HG03159 (cell line): ENCODE data around the gene CNKSR1.

Experiments used
- ATAC-seq: cut with Tn5 transposase; IDR thresholded peaks from one replicate; pipeline ENCODE4 v1.9.1; 2021; ENCODE audit warnings: mild to moderate bottlenecking, moderate library complexity; ENCODE audit not compliant: unreplicated experiment

CNKSR1 gene

GRCh38 chr1:26177182-26177684 is at the start of gene CNKSR1:
Gene CNKSR1, plus strand, starts transcription at chr1:26177491. Its CDS starts 57 bp downstream, at chr1:26177548.
- no peak for ATAC-seq

DNA sequence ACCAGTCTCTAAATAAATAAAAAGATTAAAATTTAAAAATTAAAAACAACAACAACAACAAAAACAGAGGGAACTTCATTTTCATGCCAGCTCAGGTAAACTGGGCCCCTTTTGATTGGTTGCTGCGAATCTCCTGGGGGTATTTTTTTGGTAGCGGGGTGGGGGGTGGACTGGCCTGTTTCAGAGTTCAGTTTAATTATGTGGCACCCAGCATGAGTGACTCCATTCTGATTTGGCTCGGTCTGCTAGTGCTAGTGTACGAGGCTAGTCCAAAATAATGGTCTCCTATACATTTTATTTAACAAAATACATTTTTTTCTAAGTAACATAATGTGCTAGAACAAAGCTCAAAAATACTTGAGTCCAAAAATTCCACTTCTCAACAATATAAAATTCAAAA is 47.5 kb upstream of the CNKSR1 start:
- no peak for ATAC-seq

DNA sequence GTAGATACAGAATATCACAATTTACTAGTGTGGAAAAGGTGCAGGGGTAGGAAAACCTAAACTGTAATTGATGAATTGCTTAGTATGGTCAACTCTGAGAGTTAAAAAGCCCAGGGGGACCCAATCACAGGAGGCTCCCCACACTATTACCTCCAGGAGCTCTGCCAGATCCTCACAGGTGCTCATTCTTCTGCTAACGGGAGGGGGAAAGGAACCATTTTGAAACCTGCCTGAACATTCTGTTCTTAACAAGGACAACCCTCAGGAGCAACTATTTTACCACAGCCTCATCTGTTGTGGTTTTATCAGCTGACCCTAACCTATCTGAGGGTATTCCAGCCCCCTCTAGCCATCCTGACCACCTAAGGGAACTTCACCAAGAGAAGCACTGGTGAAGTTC is 46.6 kb upstream of the CNKSR1 start:
- ATAC-seq = no peak

DNA sequence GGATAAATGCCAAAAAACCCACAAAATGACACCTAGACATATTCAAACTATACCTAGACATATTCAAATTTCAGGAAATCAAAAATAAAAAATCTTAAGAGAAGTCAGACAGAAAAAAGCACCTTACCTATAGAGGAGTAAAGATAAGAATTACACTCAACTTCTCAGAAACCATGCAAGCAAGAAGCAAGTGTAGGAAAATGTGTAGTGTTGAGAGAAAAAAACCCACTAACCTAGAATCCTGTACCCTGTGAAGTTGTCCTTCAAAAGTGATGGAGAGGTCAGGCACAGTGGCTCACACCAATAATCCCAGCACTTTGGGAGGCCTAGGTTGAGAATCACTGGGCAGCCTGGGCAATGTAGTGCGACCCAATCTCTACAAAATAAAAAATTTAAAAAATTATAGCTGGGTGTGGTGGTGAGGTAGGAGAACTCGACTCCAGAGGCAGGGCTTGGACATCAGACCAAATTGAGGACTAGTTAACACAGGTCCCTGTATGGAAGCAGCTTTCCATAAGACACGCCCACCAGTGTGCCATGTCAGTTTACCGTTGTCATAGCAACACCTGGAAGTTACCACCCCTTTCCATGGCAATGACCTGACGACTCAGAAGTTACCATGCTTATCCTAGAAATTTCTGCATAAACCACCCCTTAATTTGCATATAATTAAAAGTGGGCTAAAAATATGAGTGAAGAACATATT is 45.0 kb upstream of the CNKSR1 start:
- ATAC-seq = no peak

GRCh38 chr1:26132834-26133167 is 44.5 kb upstream of the CNKSR1 start:
- no peak for ATAC-seq

GRCh38 chr1:26134466-26134865 is 42.8 kb upstream of the CNKSR1 start:
- ATAC-seq = no peak

GRCh38 chr1:26138974-26139558 is 38.2 kb upstream of the CNKSR1 start:
- ATAC-seq = no peak

DNA sequence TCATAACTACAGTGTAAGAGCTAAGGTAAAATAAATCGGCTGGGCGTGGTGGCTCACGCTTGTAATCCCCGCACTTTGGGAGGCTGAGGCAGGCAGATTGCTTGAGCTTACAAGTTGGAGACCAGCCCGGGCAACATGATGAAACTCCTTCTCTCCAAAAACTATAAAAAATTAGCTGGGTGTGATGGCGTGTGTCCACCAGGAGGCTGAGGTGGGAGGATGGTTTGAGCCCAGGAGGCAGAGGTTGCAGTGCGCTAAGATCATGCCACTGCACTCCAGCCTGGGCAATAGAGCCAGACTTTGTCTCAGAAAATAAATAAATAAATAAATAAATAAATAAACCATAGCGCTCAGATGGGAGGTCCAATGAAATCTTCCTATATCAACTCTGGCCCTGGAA is 35.1 kb upstream of the CNKSR1 start:
- no peak for ATAC-seq

GRCh38 chr1:26145041-26145959 is 32.0 kb upstream of the CNKSR1 start:
- ATAC-seq = no peak

- ATAC-seq = no peak
These were observed 31.4 kb upstream of the CNKSR1 start for GRCh38 chr1:26145960-26146294.

GRCh38 chr1:26148887-26149286 is 28.4 kb upstream of the CNKSR1 start:
- no peak for ATAC-seq

DNA sequence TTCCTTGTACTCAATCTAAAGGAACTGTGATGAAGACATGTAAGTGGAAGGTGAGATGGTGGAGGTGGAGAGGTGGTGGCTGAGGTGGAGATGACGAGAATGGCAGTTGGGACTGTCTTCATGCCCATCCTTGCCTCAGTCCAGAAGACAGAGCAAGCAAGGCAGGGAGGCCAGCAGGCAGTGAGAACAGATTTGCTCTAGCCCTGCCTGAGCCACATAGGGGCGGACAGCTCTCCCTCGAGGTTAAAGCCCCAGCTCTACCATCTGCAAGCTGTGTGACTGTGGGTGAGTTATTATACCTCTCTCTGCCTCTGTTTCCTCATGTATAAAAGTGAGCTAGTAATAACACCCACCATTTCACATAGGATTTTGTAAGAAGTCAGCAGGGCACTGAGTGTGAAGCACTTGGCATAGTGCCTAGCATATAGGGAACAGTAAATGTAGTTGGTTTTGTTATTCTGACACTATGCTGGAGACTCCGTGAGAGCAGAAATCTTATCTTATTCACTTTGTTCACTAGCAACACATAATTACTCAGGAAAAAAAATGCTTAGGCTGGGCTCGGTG is 23.2 kb upstream of the CNKSR1 start:
- ATAC-seq = no peak

DNA sequence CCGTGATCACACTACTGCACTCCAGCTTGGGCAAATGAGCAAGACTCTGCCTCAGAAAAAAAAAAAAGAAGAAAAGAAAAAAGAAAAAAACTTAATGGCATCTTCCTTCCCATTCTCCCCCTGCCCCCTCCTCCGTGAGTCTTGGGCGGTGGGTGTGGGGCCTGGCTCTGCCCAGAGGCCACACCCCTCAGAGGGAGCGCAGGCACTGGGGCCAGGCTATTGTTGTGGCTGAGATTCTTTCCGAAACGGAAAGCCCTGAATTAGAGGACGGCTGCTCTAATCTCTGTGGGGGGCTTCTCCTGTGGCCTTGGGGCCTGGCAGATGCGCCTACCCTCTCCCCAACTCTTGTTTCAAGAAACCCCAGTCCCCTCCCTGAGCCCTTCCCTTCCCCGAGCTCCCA is 22.5 kb upstream of the CNKSR1 start:
- ATAC-seq = no peak

- ATAC-seq = no peak
These were observed 21.7 kb upstream of the CNKSR1 start for GRCh38 chr1:26155370-26156284.

DNA sequence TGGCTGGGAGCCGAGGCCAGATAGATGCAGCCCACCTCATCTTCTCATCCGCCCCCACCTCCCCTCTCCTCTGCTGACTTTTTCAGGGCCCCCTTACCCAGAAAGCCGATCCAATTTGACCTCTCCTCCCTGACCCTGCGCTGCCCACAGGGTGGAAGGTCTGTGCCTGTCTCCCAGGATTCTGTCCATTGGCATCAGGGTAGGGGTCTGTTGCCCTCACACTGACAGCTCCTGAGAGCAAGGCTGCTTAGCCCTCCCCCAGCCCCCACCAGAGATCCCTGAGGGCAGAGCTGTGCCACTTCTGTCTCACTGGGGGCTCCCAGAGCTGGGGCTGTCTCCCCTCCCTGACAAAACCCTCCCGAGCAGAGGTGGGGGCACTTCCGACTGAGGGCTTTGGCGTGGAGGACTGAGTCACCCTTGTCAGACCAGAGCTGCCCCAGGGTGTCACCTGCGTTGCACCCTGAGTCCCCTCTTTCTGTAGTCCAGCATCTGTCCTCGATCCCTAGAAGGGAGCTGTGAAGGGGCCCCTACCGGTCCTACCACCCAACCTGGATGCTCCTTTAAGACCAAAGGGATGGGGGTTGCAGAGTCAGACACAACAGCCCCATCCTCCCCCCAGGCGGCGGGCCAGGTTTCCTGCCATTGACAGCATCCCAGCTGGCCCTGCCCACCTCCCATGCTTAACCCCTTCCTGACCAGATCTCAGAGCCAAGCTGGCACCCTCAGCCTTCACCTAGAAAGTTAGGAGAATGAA is 20.8 kb upstream of the CNKSR1 start:
- no peak for ATAC-seq

- no peak for ATAC-seq
These were observed 18.9 kb upstream of the CNKSR1 start for GRCh38 chr1:26158271-26158907.

DNA sequence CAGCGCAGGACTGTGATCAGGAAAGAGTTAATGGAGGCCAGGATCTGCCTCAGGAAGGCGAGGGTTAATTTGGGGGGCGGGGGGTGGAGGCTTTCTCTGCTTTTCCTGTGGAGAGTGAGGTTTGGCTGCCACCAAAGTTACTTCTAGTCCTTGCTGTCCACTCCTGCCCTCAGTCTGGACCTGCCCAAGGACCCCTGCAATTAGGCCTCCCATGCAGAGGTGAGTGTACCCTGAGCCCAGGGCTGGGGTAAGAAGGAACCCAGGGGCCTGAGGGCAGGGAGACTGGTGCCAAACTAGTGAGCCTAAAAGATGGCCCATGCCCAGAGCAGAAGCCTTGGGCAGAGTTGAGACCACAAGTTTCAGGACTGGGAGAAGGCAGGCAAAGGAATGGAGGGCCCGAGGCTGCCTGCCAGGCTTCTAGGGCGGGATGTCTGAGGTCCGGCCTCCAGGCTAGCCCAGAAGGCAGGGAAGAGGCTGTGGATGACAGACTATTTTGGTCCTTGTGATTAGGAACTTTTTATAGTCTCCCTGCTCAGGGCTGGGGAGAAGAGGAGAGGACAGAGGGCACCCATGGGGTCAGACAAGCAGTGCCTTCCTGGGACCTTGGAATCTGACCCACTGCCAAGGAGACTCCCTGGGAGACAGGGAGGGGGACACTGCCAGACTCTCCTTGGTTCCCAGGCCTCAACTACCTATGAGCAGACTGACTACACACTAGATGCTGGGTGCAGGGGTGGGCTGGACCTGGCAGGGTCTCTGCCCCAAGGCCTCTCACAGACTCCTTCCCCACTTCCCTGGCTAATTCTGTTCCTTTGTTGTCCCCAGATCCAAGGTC is 18.2 kb upstream of the CNKSR1 start, which contains the start of gene FAM110D:
Gene FAM110D, plus strand, starts transcription at position 172 of the 835 bp plus-strand sequence. CDS start 2,213 bp downstream, outside the sequence.
- no peak for ATAC-seq

DNA sequence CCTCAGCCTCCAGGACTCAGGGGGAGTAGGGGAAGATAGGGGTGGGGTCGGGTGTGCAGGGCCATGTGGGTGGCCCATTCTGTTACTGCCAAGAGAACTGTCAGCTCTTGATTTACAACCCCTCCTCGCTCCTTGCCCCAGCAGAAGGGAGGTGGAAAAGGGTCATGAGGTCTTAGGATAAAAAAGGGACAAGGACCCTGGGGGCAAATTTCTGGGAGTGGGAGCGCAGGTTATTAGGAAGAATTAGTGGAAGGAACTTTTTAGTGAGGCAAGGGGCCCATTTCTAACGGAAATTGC is 17.6 kb upstream of the CNKSR1 start:
- no peak for ATAC-seq
